Measurements from ENCODE around the gene FLNC. TPM values are rescaled to one million over a fixed set of nuclear protein-coding genes. Genes with fewer than 3 reads are reported as not detected.
A peak's percentile ranks its signal among the peaks of the same experiment; 100 is the strongest.

The FLNC gene
- total RNA-seq, 1 experiment from 2014 or later, result 6.7 TPM

GRCh38 chr7:128877756-128878120, 47.5 kb downstream of the FLNC start:
- no peak for DNase-seq (ENCODE audit: low read depth)

- DNase-seq (ENCODE audit: low read depth), result no peak
Observed at GRCh38 chr7:128878226-128879105, 48.3 kb downstream of the FLNC start.

- DNase-seq (ENCODE audit: low read depth), result no peak
Observed at GRCh38 chr7:128879461-128879938, 49.3 kb downstream of the FLNC start.

GRCh38 chr7:128879939-128880746, 49.9 kb downstream of the FLNC start:
- peak; percentile 63 for DNase-seq (ENCODE audit: low read depth)

GRCh38 chr7:128880791-128881457, 50.7 kb downstream of the FLNC start:
- no peak for DNase-seq (ENCODE audit: low read depth)

- no peak for DNase-seq (ENCODE audit: low read depth)
Observed at GRCh38 chr7:128881458-128882125, 51.4 kb downstream of the FLNC start.

- DNase-seq (ENCODE audit: low read depth), result no peak
Observed at GRCh38 chr7:128882134-128882533, 51.9 kb downstream of the FLNC start.

GRCh38 chr7:128883622-128884448, 53.6 kb downstream of the FLNC start:
- DNase-seq (ENCODE audit: low read depth), result peak; percentile 58

GRCh38 chr7:128884561-128885369, 54.6 kb downstream of the FLNC start:
- DNase-seq (ENCODE audit: low read depth), result no peak

GRCh38 chr7:128885370-128886187, 55.4 kb downstream of the FLNC start:
- DNase-seq (ENCODE audit: low read depth), result no peak

GRCh38 chr7:128886391-128887168, 56.4 kb downstream of the FLNC start:
- DNase-seq (ENCODE audit: low read depth), result no peak

GRCh38 chr7:128887169-128888038, 57.2 kb downstream of the FLNC start:
- no peak for DNase-seq (ENCODE audit: low read depth)

- DNase-seq (ENCODE audit: low read depth), result no peak
Observed at GRCh38 chr7:128888039-128888755, 58.0 kb downstream of the FLNC start.

- no peak for DNase-seq (ENCODE audit: low read depth)
Observed at GRCh38 chr7:128888756-128889095, 58.5 kb downstream of the FLNC start.

- no peak for DNase-seq (ENCODE audit: low read depth)
Observed at GRCh38 chr7:128889121-128889520, 58.9 kb downstream of the FLNC start.

GRCh38 chr7:128890306-128891109, 60.3 kb downstream of the FLNC start:
- peak; percentile 51 for DNase-seq (ENCODE audit: low read depth)

All from RPMI7951 (cell line).